ENCODE measurements around the gene AQP12B.

GRCh38 chr2:240717181-240717641 lies 34.5 kb upstream of the AQP12B start:
- TF ChIP-seq CTCF (optimal IDR thresholded peaks at IDR 0.05 in 1 of 3, IDR thresholded peaks at IDR 0.05 in 1 of 3, conservative IDR thresholded peaks at IDR 0.05 in 1 of 3; ENCODE audit: extremely low read depth in 1 of 3, insufficient read depth in 2 of 3, low read length in 3 of 3) = no peak
- no peak for TF ChIP-seq EZH2 (IDR thresholded peaks at IDR 0.05; ENCODE audit: low read length)
